GM12865 (cell line): ENCODE measurements around the gene XKRX.

ENCODE experiments used
- DNase-seq: peaks from one replicate; pipeline ENCODE4 v3.0.0; 2010; ENCODE audit warnings: low read depth
- H3K4me3 ChIP-seq: 2 replicates; pipeline ENCODE4 v1.5.1; 2011; ENCODE audit warnings: mild to moderate bottlenecking, low read depth, low read length, control low read depth
- CTCF ChIP-seq: IDR thresholded peaks from 2 replicates; pipeline ENCODE4 v1.5.1; 2011; ENCODE audit warnings: low read length, control low read depth, low read depth, inconsistent platforms; ENCODE audit not compliant: insufficient read depth; ENCODE audit errors: missing control alignments

The XKRX gene

GRCh38 chrX:100964362-100964761 lies 35.6 kb upstream of the XKRX start:
- no peak for TF ChIP-seq CTCF
- no peak overlapping the region for H3K4me3 ChIP-seq
- no peak for DNase-seq

- DNase-seq = no peak
- no peak overlapping the region for H3K4me3 ChIP-seq
- no peak for TF ChIP-seq CTCF
Measured at GRCh38 chrX:100962811-100963210, 34.1 kb upstream of the XKRX start.

- no peak for DNase-seq
- no peak overlapping the region for H3K4me3 ChIP-seq
- TF ChIP-seq CTCF = no peak
Measured at GRCh38 chrX:100948557-100948956, 19.8 kb upstream of the XKRX start.

GRCh38 chrX:100946299-100946927 lies 17.7 kb upstream of the XKRX start:
- no peak overlapping the region for H3K4me3 ChIP-seq
- TF ChIP-seq CTCF = no peak
- no peak for DNase-seq

GRCh38 chrX:100944601-100945000 lies 15.9 kb upstream of the XKRX start:
- no peak overlapping the region for H3K4me3 ChIP-seq
- no peak for TF ChIP-seq CTCF
- no peak for DNase-seq

- TF ChIP-seq CTCF = no peak
- no peak overlapping the region for H3K4me3 ChIP-seq
- DNase-seq = no peak
Measured at GRCh38 chrX:100939333-100939732, 10.6 kb upstream of the XKRX start.

GRCh38 chrX:100935767-100936166 lies 7.0 kb upstream of the XKRX start:
- DNase-seq = no peak
- H3K4me3 ChIP-seq = no peak overlapping the region
- TF ChIP-seq CTCF = no peak
